Adipocyte (in vitro differentiated cells): ENCODE measurements around the gene C11orf58.

ENCODE experiments used
- DNase-seq: peaks from one replicate; pipeline ENCODE4 v3.0.0-alpha.2; 2015; ENCODE audit warnings: low read depth
- H3K27me3 ChIP-seq: replicated peaks from 2 replicates; pipeline ENCODE4 v1.7.0; 2013; ENCODE audit warnings: mild to moderate bottlenecking, low read length, moderate library complexity; ENCODE audit not compliant: control insufficient read depth, insufficient read depth
- H3K36me3 ChIP-seq: 2 replicates; pipeline ENCODE4 v1.7.0; 2013; ENCODE audit warnings: low read length, mild to moderate bottlenecking, moderate library complexity; ENCODE audit not compliant: control insufficient read depth, insufficient read depth, severe bottlenecking
- H3K4me1 ChIP-seq: 2 replicates; pipeline ENCODE4 v1.7.0; 2013; ENCODE audit warnings: mild to moderate bottlenecking, low read length, moderate library complexity; ENCODE audit not compliant: control insufficient read depth, insufficient read depth
- H3K4me3 ChIP-seq: 2 replicates; pipeline ENCODE4 v1.7.0; 2013; ENCODE audit warnings: mild to moderate bottlenecking, low read length, moderate library complexity
- H3K9ac ChIP-seq: 2 replicates; pipeline ENCODE4 v1.7.0; 2013; ENCODE audit warnings: mild to moderate bottlenecking, low read length, moderate library complexity
- H3K9me3 ChIP-seq: 2 replicates; pipeline ENCODE4 v1.7.0; 2013; ENCODE audit warnings: mild to moderate bottlenecking, low read length, moderate library complexity; ENCODE audit not compliant: control insufficient read depth

C11orf58 gene

GRCh38 chr11:16769386-16769785, 30.9 kb downstream of the C11orf58 start:
- H3K36me3 ChIP-seq, result no peaks in the 10 kb centered on the region
- DNase-seq, result no peak
- peaks cover 36% of the 10 kb centered on the region for H3K27me3 ChIP-seq
- H3K9ac ChIP-seq, result no peak overlapping the region
- H3K9me3 ChIP-seq, result no peaks in the 10 kb centered on the region
- no peak overlapping the region for H3K4me3 ChIP-seq
- no peaks in the 10 kb centered on the region for H3K4me1 ChIP-seq

DNA sequence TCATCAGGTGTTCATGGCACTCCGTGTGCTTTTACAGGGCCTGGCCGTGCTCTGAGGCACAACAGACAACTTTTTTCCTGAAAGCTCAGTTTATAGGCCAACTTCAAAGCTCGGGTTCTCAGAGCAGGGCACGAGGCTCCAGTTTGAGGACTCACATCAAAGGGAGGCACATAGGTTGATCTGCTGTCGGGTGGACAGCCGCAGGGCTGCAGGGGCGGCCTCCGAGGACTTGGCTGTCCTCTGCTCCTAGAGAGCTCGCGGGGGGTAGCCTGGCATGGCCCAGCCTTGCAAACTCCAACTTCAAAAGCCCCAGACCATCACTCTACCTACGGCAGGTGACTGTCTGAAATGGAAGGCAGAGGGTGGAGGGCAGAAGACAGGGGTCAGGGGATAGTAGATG, 31.6 kb downstream of the C11orf58 start:
- DNase-seq, result no peak
- Histone ChIP-seq H3K9ac (no peak overlapping the region), H3K4me3 (no peak overlapping the region), H3K27me3 (peaks cover 38% of the 10 kb centered on the region), H3K9me3 (no peaks in the 10 kb centered on the region), H3K36me3 (no peaks in the 10 kb centered on the region), H3K4me1 (no peaks in the 10 kb centered on the region)

GRCh38 chr11:16771350-16772140, 33.1 kb downstream of the C11orf58 start:
- H3K36me3 ChIP-seq, result no peaks in the 10 kb centered on the region
- H3K9me3 ChIP-seq, result no peaks in the 10 kb centered on the region
- DNase-seq, result no peak
- no peak overlapping the region for H3K9ac ChIP-seq
- no peak overlapping the region for H3K4me3 ChIP-seq
- H3K27me3 ChIP-seq, result peaks cover 31% of the 10 kb centered on the region
- H3K4me1 ChIP-seq, result peaks cover under 1% of the 10 kb centered on the region

DNA sequence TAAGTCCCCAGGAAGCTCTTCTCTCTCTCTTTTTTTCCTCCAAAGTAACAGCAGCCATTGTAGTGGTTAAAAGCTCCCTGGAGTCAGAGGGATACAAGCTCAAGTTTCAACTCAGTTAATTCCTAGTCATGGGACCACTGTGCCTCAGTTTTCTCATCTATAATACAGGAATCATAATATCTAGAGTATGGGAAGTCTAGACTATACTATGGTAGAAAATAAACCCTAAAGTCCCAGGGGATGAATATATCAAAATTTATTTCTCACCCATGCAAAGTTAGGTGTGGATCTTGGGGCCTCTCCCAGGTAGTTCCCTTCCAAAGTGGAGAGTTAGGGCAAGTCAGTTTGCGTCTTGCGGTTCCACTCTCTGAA, 33.7 kb downstream of the C11orf58 start:
- H3K9me3 ChIP-seq, result no peaks in the 10 kb centered on the region
- H3K9ac ChIP-seq, result no peak overlapping the region
- no peak for DNase-seq
- H3K27me3 ChIP-seq, result peaks cover 31% of the 10 kb centered on the region
- H3K4me3 ChIP-seq, result no peak overlapping the region
- peaks cover 6% of the 10 kb centered on the region for H3K4me1 ChIP-seq
- H3K36me3 ChIP-seq, result no peaks in the 10 kb centered on the region

- H3K4me1 ChIP-seq, result peaks cover 7% of the 10 kb centered on the region
- peaks cover 28% of the 10 kb centered on the region for H3K27me3 ChIP-seq
- DNase-seq, result no peak
- no peaks in the 10 kb centered on the region for H3K36me3 ChIP-seq
- no peak overlapping the region for H3K9ac ChIP-seq
- H3K4me3 ChIP-seq, result no peak overlapping the region
- H3K9me3 ChIP-seq, result no peaks in the 10 kb centered on the region
Measured at GRCh38 chr11:16773981-16774935, 35.8 kb downstream of the C11orf58 start.

- H3K4me1 ChIP-seq, result peaks cover 7% of the 10 kb centered on the region
- H3K9ac ChIP-seq, result no peak overlapping the region
- no peak for DNase-seq
- no peak overlapping the region for H3K4me3 ChIP-seq
- H3K27me3 ChIP-seq, result peaks cover 24% of the 10 kb centered on the region
- no peaks in the 10 kb centered on the region for H3K9me3 ChIP-seq
- no peaks in the 10 kb centered on the region for H3K36me3 ChIP-seq
Measured at GRCh38 chr11:16774936-16775613, 36.6 kb downstream of the C11orf58 start.

DNA sequence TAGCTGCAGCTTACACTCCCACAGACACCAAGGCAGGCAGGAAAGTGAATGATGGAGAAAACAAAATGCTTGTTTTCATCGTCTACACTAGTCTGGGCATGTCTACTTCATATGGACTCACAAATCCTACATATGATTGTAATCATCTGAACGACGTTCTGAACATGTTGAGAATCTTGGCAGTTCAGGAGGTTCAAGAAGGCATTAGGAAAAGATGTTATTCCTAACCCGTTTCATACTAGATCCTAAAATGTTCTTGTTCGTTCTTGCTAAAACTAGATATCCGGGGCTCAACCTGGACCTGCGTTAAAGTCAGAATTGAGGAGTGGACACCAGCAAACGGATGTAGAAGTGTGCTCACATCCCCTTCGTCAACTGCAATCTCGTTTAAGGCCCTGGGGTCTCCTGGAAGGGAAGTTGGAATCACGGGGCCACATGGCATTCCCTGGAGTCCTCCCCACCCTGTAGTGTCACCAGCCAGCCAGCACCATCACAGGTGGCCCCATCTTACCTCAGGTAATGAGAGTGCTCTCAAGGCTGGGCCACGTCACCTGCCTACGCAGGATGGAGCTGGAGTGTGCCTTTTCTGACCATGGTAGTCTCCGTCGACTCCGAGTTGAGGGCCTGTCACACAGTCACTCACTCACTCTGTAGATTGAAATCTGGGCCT, 37.3 kb downstream of the C11orf58 start:
- no peaks in the 10 kb centered on the region for H3K9me3 ChIP-seq
- H3K36me3 ChIP-seq, result no peaks in the 10 kb centered on the region
- peaks cover 22% of the 10 kb centered on the region for H3K27me3 ChIP-seq
- H3K4me1 ChIP-seq, result peaks cover 7% of the 10 kb centered on the region
- DNase-seq, result no peak
- H3K9ac ChIP-seq, result no peak overlapping the region
- H3K4me3 ChIP-seq, result no peak overlapping the region

DNA sequence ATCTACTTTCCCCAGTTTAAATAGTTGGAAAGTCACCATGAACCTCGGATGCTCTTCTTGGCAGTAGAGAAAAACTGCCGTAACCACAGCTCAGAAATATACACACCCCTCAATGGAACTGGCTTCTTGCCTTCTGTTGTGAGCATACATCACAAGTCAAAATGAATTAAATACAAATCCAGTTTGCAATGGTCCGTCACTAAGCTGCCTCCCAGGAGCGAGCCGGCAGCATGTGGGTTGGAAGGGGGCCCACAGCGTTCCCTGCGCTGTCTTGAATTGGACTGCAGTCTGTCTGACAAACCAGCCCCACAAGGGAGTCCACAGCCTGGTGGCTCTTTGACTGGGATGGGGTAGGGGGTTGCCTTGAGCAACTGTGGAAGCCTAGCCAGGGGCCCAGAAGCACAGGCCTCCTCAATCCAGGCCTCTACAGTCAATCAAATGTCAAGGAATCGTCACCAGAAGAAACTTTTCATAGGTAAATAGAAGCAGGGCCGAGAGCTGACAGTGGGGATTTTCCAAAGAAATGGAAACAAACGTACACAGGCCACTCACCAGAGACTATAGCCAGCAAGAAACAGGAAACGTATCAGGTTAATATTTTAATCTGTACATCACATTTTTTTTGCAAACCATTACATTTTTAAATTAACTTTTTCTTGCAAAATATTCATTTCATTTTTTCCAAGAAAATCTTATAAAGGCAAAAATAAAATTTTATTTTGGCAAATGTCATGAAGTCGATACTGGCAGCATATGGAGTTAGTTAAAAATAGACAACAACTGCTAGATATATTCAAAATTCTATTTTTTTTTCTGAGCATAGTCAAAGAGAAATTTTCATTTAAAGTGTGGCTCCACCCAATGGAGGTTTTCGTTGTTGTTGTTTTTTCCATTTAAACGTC, 38.5 kb downstream of the C11orf58 start:
- no peaks in the 10 kb centered on the region for H3K36me3 ChIP-seq
- H3K9ac ChIP-seq, result no peak overlapping the region
- H3K4me3 ChIP-seq, result no peak overlapping the region
- H3K9me3 ChIP-seq, result no peaks in the 10 kb centered on the region
- H3K4me1 ChIP-seq, result peaks cover 7% of the 10 kb centered on the region
- DNase-seq, result peak; percentile 89
- H3K27me3 ChIP-seq, result peaks cover 19% of the 10 kb centered on the region

DNA sequence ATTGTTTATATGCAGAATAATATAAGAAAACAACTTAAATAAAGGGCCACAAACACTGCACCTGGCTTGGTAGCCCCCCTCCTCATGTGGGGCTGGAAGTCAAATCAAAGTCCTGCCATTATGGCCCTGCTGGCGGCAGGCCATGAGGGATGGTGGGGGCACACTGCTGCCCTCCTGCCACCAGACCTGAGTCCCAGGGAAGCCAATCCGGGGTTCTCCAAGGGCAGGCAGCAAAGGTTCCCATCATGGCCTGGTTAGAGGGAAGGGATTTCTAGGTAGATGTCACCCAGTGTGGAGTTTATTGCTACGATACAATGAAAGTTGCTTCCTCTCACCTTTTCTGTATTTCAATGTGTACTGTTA, 39.1 kb downstream of the C11orf58 start:
- no peak for DNase-seq
- peaks cover 7% of the 10 kb centered on the region for H3K4me1 ChIP-seq
- peaks cover 19% of the 10 kb centered on the region for H3K27me3 ChIP-seq
- H3K9ac ChIP-seq, result no peak overlapping the region
- no peaks in the 10 kb centered on the region for H3K9me3 ChIP-seq
- H3K36me3 ChIP-seq, result no peaks in the 10 kb centered on the region
- H3K4me3 ChIP-seq, result no peak overlapping the region

DNA sequence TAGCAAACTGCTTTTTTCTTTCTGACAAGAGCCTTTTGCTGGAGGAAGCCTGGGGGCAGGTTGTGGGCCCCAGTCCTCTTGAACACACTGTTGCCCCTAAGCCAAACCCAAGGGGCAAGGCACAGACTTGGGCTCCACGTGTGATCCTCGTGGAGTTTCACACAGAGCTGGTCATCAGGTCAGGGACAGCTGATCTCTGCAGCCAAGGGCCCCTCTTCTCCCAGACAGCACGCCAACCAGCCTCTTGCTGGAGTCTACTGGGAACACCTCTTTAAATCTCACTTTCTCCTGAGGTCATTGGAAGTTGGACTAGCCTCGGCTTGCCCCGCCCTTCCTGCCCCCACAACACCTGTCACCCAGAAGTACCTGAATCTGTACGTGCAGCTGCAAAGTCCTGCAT, 39.8 kb downstream of the C11orf58 start:
- Histone ChIP-seq H3K4me1 (peaks cover 7% of the 10 kb centered on the region), H3K27me3 (peaks cover 13% of the 10 kb centered on the region), H3K9me3 (no peaks in the 10 kb centered on the region), H3K4me3 (no peak overlapping the region), H3K36me3 (no peaks in the 10 kb centered on the region), H3K9ac (no peak overlapping the region)
- no peak for DNase-seq
